Measurements from ENCODE around the gene CLEC20A.

DNA sequence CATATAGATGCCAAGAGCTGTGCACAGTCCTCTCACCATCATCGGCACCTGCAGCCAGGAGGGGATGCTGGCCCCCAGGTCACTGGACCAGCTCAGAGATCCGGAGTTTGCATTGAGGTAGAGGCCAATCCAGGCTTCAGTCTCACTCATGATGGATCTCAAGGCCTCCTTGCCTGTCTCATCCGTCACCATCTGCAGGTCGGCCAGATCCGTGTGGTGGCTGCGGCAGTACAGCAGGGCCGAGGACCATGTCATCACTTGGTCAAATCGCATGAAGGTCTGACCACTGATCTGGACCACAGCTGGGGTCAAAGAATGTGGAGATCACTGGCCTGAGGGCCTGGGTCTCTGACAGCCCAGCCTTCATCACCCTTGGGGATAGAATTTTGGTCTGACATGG is 6.6 kb downstream of the CLEC20A start:
- TF ChIP-seq TAF1 (IDR thresholded peaks at IDR 0.05; ENCODE audit: borderline replicate concordance, insufficient read depth, low read length): no peak
- TF ChIP-seq POLR2AphosphoS5 (IDR thresholded peaks at IDR 0.05; ENCODE audit: low read depth, low read length): no peak
- no peak for TF ChIP-seq SIN3A (IDR thresholded peaks at IDR 0.05; ENCODE audit: borderline replicate concordance, insufficient read depth, low read length)
- TF ChIP-seq FOXP2 (optimal IDR thresholded peaks at IDR 0.05; ENCODE audit: borderline replicate concordance, extremely low read depth, extremely low read length, insufficient read depth): no peak

Measured in PFSK-1 (cell line).